Stimulated activated CD4-positive, alpha-beta T cell treated with anti-CD3 and anti-CD28 coated beads, Interleukin-15, amount 100 ng/mL, for 1 hour (primary cell): ENCODE data around the gene FAT2.
"Not testable (repeated sequence)": the region's sequence is repeated elsewhere in the genome, so short reads cannot be mapped to it uniquely, and the experiment has no call there.

Experiments used
- DNase-seq, 2 donors: peaks; one replicate each; pipeline ENCODE4 v3.0.0-alpha.2; 2020; ENCODE audit warnings: low read depth in 1 of 2, low spot score in 1 of 2

Gene FAT2

GRCh38 chr5:151584057-151584937, 6.8 kb downstream of the FAT2 start:
- DNase-seq, result no peak

DNA sequence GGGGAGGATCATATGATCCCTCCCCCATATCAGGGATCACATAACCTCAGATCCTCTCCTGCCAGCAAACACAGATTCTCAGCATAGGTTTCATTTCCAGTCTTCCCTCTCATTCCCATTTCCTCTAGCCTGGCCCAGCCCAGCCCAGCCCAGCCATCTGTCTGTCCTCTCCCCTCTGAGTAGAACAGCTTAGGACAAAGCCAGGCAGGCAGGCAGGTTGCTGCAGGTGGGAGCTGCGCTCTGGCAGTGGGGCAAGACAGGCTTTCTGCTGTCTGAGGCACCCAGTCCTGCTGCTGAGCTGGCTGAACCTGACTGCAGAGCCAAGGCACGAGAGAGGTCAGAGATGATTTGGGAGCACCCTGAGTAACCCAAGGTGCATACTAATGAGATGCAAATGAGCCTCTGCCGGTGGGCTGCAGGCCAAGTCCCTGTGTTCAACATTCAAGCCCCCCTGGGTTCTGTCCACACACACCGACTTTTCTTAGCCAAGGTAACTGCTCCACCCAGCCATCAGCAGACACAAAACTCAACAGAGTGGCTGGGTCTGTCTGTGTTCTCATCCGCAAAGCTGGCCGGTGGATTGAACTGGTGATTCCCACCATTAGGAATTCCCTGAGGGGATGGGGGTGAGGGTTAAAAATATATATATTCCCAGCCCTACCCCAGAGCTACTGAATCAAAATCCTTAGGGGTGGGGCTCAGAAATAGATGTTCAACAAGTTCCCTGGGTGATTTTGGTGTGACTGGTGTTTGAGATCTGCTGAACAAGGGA, 9.1 kb downstream of the FAT2 start:
- no peak for DNase-seq

DNA sequence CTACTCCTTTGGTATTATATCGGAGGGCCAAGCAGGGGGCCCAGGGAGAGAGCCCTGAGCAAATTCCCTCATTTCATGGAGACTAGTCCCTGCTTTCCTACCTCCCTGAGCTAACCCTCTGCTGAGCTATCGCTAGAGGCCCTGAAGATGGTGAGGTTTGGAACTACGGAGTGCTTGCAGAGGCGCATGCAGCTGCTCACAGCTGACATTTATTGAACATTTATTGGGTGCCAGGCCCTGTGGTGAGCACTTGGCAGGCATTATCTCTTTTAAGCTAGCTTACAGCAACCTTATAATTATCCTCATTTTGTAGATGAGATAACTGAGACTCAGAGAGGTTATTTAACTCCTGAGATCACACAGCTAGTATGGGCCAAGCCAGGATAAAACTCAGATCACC, 9.8 kb downstream of the FAT2 start:
- no peak for DNase-seq

GRCh38 chr5:151580858-151581257, 10.3 kb downstream of the FAT2 start:
- no peak for DNase-seq

- DNase-seq, result no peak
Measured at GRCh38 chr5:151580239-151580638, 10.9 kb downstream of the FAT2 start.

GRCh38 chr5:151579146-151579545, 12.0 kb downstream of the FAT2 start:
- DNase-seq, result not testable (repeated sequence)

DNA sequence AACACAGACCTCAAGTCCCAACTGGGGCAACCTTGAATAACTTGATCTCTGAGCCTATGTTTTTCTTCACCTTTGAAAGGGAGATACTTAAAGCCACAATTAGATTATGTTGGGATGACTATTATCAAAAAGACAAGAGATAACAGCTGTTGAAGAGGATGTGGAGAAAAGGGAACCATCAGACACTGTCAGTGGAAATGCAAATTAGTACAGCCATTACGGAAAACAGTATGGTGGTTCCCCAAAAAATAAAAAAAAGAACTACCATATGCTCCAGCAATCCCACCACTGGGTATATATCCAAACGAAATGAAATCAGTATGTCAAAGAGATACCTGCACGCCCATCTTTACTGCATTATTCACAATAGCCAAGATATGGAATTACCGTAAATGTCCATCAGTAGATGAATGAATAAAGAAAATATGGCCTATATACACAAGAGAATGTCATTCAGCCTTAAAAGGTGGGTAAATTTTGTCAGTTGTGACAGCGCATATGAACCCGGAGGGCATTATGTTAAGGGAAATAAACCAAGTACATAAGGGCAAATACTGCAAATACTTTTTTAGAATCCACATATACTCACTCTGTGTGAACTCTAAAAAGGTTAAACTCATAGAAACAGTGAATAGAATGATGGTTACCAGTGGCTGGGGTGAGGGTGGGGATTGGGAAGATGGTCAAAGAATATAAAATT, 12.7 kb downstream of the FAT2 start:
- no peak for DNase-seq

DNA sequence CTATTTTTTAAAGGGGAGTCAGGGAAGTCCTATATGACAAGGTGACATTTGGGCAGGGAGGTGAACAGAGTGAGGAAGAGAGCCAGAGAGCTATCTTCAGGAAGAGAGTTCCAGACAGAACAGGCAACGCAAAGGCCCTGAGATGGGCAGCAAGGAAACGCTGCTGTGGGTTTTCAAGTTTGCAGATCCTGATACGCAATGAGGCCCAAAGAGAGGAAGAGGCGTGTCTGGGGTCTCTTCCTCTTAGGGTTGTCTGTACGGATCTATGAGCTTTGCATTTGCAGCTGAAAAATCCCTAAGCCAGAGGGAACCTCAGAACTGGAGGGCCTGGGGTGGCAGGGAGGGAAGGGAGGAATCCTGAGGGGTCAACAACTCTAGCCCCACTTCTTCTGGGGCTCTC, 13.6 kb downstream of the FAT2 start:
- DNase-seq, result no peak

DNA sequence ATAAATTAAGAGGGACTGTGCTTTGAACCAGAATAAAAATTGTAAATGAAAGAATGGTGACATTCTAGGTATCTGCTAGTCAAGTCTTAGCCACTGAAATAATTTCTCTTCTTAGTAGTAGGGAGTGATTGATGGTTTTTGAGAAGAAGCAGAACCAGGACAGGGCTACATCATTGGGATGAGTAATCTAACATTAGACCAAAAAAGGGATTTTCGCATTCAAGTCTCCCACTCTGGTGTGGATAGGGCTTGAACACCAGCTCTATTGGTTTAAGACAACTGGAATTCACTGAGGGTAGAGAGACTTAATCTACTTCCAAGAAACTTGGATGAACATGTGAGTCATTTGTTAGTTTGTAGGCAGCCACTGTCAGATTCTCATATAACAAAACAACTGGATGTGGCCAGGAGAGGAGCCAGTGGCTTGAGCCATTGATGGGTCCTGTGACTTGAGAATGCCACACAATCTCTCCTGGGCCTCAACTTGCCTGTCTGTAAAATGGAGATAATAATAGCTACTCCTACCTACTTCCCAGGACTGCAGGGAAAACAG, 16.6 kb downstream of the FAT2 start:
- DNase-seq, result no peak

DNA sequence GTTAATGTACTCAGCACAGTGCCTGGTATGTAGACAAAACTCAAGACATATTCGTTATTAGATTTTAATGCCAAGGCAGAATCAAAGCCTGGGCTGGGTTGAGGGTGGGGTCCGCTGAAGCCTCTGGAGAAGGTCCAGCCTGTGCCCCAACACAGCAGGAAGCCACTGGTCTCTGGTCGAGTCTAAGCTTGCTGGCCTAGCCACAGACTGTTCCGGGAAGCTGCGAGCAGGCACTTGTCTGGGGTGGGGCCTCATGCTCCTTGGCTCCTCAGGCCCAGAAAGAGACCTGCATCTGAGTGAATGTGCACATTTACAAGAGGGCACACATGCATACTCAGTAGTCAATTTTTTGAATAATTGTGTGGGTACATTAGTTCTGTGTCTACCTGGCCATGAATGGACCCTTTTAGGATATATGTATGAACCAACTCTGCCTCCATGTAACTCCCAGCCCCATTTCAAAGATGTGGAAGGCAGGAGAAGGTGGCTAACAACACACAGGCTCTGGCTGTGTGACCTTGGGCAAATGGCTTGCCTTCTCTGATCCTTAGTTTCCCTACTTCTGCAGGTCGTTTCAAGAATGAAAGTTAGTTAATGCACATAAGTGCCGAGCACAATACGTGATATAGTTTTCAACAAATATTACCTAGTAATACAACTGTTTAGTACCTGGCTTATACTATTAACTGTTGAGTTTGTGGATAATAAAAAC, 18.3 kb downstream of the FAT2 start:
- DNase-seq, result no peak

GRCh38 chr5:151571270-151572173, 19.6 kb downstream of the FAT2 start:
- no peak for DNase-seq

DNA sequence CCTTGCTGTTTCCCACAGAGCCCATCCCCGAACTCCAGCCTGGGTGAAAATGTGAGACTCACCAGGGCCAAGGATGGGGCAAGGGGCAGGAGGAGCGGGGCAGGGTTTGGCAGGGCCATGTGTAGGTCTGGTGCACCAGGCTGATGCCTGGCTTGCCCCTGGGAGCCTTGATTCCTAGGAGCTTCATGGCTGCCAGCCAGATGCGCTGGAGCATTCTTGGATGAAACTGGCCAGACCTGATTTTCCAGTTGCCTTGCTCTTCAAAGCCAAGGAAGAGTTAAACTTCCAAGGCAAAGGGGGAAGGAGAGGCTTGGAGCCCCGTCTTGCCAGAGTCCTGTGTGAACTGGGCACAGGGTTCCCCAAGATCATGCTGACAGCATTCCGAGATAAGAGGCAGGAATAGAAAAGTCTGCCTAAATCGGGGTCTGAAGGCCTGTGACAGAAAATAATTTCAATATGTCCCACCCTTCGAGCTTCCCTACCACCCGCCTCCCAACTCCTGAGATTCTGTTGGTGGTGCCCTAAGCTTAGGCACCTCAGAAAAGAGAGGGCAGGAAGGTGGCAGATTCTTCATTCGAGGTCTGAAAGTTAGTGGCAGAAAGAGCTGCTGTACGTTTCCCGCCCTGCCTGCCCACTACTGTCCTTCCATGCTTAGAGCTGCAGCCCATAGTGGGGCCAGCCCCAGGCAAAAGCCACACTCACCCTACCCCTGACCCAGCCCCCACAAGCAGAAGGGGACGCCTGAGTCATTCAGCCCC, 20.4 kb downstream of the FAT2 start:
- DNase-seq, result no peak

DNA sequence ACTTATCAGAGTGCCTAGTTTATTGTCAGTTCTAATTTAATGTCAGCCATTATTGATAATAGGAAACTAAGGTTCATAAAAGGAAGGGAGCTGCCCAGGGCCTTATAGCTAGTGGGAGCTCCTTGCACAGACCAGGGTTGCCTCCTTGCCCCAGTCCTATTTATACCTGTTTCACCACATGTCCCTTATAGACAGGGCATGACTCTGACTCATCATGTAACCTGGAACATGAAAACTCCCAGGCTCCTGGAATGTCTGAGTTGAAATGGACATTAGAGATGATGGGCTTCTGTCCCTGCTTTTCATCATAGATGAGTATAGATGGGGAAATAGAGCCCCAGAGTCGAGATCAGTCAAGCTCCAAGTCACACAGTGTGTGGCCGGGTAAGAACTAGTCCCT, 21.1 kb downstream of the FAT2 start:
- no peak for DNase-seq

DNA sequence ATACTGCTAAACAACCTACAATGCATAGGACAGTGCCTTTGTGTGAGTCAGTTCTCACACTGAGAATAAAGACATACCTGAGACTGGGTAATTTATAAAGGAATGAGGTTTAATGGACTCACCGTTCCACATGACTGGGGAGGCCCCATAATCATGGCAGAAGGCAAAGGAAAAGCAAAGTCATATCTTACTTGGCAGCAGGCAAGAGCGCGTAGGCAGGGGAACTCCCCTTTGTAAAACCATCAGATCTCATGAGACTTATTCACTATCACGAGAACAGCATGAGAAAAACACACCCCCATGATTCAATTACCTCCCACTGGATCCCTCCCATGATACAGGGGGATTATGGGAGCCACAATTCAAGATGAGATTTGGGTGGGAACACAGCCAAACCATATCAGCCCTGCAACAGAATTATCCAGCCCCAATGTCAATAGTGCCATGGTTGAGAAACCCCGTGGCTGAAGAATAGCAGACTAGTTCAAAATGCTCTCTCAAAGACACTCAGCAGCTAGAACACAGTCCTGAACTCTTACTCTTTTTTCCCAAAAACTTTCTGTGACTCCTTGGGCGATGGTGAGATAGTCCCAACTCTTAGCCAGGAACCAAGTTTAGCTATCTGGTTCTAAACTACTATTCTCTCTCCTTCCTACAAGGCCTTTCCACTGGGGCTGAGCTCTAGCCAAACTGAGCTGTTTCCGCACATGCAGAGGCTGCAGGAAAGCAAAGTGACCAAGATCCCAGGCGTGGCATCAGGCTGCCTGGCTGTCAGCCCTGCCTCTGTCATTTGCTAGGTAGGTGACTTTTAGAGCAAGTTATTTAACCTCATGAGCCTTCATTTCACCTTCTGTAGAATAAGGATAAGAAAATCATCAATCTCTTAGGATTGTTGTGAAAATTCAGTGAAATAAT, 21.7 kb downstream of the FAT2 start:
- DNase-seq, result no peak

DNA sequence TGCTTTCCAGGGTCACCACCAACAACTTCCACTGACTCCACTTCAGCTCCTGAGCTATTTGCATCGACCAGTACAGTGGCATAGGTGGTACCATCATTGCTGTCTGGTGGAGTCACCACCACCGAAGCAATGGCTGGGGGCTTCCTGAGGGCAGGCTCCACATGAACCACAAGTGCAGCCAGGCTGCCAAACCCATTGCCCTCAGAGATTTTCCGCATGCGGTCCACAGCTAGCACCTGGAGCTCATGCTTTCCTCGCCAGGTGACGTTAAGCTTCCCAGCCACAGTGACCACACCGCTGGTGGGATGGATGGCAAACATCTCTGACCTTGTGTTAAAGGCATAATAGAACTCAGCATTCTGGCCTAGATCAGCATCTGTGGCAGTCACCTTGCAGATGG, 23.1 kb downstream of the FAT2 start:
- DNase-seq, result no peak

DNA sequence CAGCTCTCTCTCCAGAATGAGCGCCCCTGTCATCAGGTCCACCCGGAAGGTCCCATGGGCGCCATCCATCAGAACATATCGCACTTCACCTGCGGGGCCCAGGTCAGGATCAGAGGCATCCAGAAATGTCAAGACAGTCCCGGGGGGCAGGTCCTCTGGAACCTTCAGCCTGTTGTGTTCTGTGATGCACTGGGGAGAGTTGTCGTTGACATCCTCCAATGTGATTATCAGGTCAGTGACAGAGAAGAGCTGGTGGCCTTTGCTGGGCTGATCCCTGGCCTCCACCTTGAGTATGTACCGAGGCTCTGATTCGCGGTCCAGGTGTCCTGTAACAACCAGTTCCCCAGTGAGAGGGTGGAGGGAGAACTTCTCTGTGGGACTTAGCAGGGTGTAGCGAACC, 25.2 kb downstream of the FAT2 start:
- DNase-seq, result no peak

DNA sequence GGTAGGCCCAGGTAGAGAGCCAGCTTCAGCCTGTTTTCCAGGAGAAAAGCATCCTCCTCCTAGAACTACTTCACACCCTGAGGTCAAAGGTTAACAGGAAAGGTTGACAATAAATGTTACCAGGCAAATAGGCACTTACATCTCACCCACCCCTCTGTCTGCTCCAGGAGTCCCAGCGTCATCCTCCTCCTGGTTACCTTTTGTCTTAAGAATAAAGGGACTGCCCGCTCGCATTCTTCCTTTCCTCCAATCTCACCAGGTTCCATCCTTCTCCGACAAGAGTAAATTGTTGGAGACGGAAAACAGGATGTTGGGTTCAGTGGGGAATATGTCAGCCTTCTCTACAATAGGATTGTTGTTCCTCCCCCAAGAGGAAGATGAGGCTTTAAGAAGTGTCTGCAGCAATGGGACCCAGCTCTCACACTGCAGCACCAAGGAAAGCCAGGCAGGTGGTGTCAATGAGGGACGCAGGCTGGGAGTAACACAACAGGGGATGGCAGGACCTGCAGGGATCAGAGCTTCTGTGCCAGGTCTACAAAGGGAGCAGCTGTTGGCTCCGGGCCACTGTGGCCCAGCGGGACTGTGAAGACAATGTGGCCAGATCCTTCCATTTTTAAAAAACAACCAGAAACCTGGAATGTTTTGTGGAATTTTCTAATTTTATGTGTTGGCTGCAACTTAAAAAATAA, 29.0 kb downstream of the FAT2 start:
- no peak for DNase-seq

DNA sequence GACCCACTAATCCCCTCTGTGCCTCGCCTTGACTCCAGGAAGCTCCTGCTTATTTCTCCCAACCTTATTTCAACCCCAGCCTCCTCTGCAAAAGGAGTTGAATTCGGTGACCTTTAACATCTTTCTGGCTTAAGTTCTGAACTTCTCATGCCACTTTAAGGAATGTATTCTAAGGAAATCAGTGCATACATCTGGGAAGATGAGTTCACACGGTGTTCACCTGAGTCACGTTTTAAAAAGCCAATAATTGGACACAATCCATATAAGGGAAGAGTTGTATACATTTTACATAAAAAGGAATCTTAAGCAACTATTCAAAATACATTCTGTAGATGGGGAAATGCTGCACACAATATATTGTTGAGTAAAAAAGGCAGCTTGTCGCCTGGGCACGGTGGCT, 33.2 kb downstream of the FAT2 start:
- DNase-seq, result no peak
